ENCODE results near the gene CREB5. TPM values are rescaled to one million over a fixed set of nuclear protein-coding genes. Genes with fewer than 3 reads are reported as not detected.

Gene CREB5
- total RNA-seq, 1 experiment from 2014 or later = 40.5 TPM

DNA sequence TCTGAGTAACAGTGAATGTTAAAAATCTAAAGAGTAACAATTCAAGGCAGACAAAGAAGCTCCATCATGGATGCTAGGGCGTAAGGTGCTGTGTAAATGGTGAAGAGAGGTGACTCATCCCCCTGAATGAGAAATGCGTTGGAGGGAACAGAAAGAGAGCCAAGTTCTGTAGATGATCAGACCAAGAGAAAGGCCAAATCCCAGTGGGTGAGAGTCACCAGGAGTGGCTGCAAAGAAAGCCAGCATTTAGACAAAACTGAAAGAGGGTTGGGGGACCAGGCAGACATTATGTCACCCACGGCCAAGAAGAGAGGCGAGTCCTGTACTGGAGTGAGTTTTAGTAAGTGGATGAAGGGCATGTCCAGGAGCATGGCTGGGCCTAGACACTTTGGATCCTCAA, 392.7 kb downstream of the CREB5 start:
- DNase-seq (ENCODE audit: unreplicated experiment) = peak; percentile 84
- ChIA-PET POLR2A (interaction anchor here (1.6 kb wide), 1 partner anchor 14 kb away, joined by 4 read pairs; no protein-coding TSS in a partner anchor), CTCF (interaction anchor here (0.7 kb wide), 1 partner anchor 542 kb away, joined by 3 read pairs; no protein-coding TSS in a partner anchor)
- Mint-ChIP-seq H3K27ac (ENCODE audit: low read depth, unreplicated experiment) (no peak overlapping the region), H3K4me1 (ENCODE audit: insufficient read depth, unreplicated experiment) (peaks cover 12% of the 10 kb centered on the region), H3K4me3 (ENCODE audit: unreplicated experiment) (no peak overlapping the region), H3K27me3 (ENCODE audit: insufficient read depth, unreplicated experiment) (no peaks in the 10 kb centered on the region), H3K36me3 (ENCODE audit: insufficient read depth, unreplicated experiment) (no peaks in the 10 kb centered on the region), H3K9me3 (ENCODE audit: unreplicated experiment) (no peaks in the 10 kb centered on the region)
- no TSS peak for BruUV-seq (replicated peaks)
- TF ChIP-seq, protein P1, sequence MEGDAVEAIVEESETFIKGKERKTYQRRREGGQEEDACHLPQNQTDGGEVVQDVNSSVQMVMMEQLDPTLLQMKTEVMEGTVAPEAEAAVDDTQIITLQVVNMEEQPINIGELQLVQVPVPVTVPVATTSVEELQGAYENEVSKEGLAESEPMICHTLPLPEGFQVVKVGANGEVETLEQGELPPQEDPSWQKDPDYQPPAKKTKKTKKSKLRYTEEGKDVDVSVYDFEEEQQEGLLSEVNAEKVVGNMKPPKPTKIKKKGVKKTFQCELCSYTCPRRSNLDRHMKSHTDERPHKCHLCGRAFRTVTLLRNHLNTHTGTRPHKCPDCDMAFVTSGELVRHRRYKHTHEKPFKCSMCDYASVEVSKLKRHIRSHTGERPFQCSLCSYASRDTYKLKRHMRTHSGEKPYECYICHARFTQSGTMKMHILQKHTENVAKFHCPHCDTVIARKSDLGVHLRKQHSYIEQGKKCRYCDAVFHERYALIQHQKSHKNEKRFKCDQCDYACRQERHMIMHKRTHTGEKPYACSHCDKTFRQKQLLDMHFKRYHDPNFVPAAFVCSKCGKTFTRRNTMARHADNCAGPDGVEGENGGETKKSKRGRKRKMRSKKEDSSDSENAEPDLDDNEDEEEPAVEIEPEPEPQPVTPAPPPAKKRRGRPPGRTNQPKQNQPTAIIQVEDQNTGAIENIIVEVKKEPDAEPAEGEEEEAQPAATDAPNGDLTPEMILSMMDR (IDR thresholded peaks at IDR 0.05; ENCODE audit: unreplicated experiment) = no peak
- intact Hi-C loops (cut with micrococcal nuclease) = no loop called here

DNA sequence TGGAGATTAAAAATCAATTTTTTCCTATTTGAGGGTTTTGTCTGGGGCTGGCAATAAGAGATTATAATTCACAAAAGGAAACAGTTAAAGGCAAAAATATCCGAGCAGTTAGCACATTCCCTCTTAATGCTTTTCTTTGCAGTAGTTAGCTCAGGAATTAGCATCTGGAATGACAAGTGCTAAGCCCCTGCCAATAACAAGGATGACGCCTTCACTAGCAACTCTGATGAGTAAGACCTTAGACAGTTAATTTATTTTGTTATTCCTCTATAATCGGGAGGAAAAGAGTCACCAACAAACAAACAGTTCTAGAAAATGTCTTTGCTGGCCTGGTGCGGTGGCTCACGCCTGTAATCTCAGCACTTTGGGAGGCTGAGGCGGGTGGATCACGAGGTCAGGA, 394.5 kb downstream of the CREB5 start:
- ChIA-PET CTCF (no interaction called here), POLR2A (no interaction called here)
- Mint-ChIP-seq H3K27ac (ENCODE audit: low read depth, unreplicated experiment) (no peak overlapping the region), H3K4me3 (ENCODE audit: unreplicated experiment) (no peak overlapping the region), H3K4me1 (ENCODE audit: insufficient read depth, unreplicated experiment) (peaks cover 12% of the 10 kb centered on the region), H3K27me3 (ENCODE audit: insufficient read depth, unreplicated experiment) (no peaks in the 10 kb centered on the region), H3K9me3 (ENCODE audit: unreplicated experiment) (no peaks in the 10 kb centered on the region), H3K36me3 (ENCODE audit: insufficient read depth, unreplicated experiment) (no peaks in the 10 kb centered on the region)
- intact Hi-C loops (cut with micrococcal nuclease) = no loop called here
- no TSS peak for BruUV-seq (replicated peaks)
- TF ChIP-seq, protein P1 (IDR thresholded peaks at IDR 0.05; ENCODE audit: unreplicated experiment) = no peak
- DNase-seq (ENCODE audit: unreplicated experiment) = peak; percentile 47

DNA sequence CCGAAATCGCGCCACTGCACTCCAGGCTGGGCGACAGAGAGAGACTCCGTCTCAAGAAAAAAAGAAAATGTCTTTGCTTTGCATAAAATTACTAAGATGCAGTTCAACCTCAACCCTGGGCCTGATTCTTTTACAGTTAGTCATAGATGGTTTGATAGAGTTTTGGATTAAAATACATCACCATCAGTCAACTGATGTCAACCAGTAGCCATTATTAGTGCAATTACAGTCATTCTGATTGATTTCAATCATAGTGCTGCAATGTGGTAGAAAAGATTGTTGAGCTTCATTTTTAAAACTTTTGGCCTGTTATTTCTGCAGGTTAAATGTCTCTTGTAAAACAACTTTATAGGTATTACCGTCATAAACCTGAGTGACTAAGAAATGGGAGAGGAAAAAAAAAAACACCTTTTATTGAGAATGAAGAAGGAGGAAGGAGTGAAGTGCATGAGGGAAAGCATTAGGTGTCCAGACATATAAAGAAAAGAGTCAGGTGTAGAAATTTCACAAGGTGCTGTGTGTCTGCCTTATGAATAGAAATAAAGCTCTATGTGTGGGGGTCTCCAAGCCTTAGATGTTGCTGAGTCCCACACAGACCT, 395.2 kb downstream of the CREB5 start:
- Mint-ChIP-seq H3K36me3 (ENCODE audit: insufficient read depth, unreplicated experiment) (no peaks in the 10 kb centered on the region), H3K27me3 (ENCODE audit: insufficient read depth, unreplicated experiment) (no peaks in the 10 kb centered on the region), H3K4me1 (ENCODE audit: insufficient read depth, unreplicated experiment) (peaks cover 12% of the 10 kb centered on the region), H3K4me3 (ENCODE audit: unreplicated experiment) (no peak overlapping the region), H3K9me3 (ENCODE audit: unreplicated experiment) (no peaks in the 10 kb centered on the region), H3K27ac (ENCODE audit: low read depth, unreplicated experiment) (no peak overlapping the region)
- ChIA-PET CTCF (interaction anchor here (0.6 kb wide), 1 partner anchor 460 kb away, joined by 4 read pairs; no protein-coding TSS in a partner anchor), POLR2A (interaction anchor here (0.7 kb wide), 1 partner anchor 1671 kb away, joined by 3 read pairs; no protein-coding TSS in a partner anchor)
- TF ChIP-seq, protein P1 (IDR thresholded peaks at IDR 0.05; ENCODE audit: unreplicated experiment) = no peak
- intact Hi-C loops (cut with micrococcal nuclease) = no loop called here
- DNase-seq (ENCODE audit: unreplicated experiment) = no peak
- no TSS peak for BruUV-seq (replicated peaks)

DNA sequence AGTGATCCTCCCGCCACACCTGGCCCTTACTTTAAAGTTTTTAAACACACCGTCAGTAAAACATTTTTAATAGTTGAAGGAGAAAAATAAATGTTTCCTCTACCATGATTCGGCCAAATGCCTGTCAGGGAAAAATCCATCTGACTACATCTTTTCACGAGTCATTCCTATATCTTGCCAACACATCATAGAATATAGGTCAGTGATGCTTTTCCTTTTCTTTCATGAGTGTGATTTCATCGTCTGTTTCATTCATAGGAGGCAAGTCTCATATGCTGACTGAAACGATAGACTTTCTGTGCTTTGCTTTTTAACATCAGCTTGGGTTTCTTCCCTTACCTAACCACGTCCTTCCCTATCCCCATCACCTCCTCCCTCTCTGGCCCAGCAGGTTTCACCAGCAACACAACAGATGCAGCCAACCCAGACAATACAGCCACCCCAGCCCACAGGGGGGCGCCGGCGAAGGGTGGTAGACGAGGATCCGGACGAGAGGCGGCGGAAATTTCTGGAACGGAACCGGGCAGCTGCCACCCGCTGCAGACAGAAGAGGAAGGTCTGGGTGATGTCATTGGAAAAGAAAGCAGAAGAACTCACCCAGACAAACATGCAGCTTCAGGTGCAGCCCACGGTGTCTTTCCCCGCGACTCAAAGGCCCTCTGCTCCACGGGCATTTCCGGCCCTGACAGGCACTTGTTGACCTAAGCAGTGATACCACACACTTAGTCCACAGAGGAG, 396.6 kb downstream of the CREB5 start:
- ChIA-PET CTCF (interaction anchor here (0.6 kb wide), 1 partner anchor 66 kb away, joined by 3 read pairs; no protein-coding TSS in a partner anchor), POLR2A (no interaction called here)
- Mint-ChIP-seq H3K4me3 (ENCODE audit: unreplicated experiment) (no peak overlapping the region), H3K27ac (ENCODE audit: low read depth, unreplicated experiment) (no peak overlapping the region), H3K27me3 (ENCODE audit: insufficient read depth, unreplicated experiment) (no peaks in the 10 kb centered on the region), H3K9me3 (ENCODE audit: unreplicated experiment) (no peaks in the 10 kb centered on the region), H3K36me3 (ENCODE audit: insufficient read depth, unreplicated experiment) (no peaks in the 10 kb centered on the region), H3K4me1 (ENCODE audit: insufficient read depth, unreplicated experiment) (peaks cover 12% of the 10 kb centered on the region)
- intact Hi-C loops (cut with micrococcal nuclease) = no loop called here
- TF ChIP-seq, protein P1 (IDR thresholded peaks at IDR 0.05; ENCODE audit: unreplicated experiment) = no peak
- BruUV-seq (replicated peaks) = no TSS peak
- no peak for DNase-seq (ENCODE audit: unreplicated experiment)
